Activated CD4-positive, alpha-beta T cell treated with anti-CD3 and anti-CD28 coated beads, Interleukin-2, amount 50 U/mL, for 16 hours (primary cell): Measurements from ENCODE around the gene SMCO3.
A peak's percentile ranks its signal among the peaks of the same experiment; 100 is the strongest.
"Not testable (repeated sequence)": the region's sequence is repeated elsewhere in the genome, so short reads cannot be mapped to it uniquely, and the experiment has no call there.

Experiments
- DNase-seq: peaks from one replicate; pipeline ENCODE4 v3.0.0-alpha.2; 2020

The SMCO3 gene

DNA sequence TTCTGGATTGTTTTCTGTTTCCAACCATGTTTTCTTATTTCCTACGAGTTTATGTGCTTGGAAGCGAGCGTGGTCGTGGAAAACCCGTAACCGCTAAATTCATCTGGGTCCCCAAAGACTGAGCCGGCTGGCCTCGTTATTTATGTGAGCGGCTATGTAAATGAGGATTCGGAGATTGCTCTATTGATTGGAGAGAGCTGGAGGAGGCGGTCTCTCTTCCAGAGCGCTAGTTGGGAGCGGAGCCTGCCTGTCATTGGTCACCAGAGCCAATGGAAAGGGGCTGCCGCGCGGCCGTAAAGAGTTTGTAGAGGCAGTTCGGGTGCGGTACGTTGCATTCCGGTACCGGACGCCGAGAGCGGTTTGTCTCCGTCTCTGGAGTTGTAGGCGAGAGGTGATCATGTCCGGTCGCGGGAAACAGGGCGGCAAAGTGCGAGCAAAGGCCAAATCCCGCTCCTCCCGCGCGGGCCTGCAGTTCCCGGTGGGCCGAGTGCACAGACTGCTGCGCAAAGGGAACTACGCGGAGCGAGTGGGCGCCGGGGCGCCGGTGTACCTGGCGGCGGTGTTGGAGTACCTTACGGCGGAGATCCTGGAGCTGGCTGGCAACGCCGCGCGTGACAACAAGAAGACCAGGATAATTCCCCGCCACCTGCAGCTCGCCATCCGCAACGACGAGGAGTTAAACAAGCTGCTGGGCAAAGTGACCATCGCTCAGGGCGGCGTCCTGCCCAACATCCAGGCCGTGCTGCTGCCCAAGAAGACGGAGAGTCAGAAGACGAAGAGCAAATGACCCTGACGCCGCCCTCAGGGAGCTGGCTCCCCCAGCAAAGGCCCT, 39.7 kb downstream of the SMCO3 start:
- peak; percentile 97 for DNase-seq

DNA sequence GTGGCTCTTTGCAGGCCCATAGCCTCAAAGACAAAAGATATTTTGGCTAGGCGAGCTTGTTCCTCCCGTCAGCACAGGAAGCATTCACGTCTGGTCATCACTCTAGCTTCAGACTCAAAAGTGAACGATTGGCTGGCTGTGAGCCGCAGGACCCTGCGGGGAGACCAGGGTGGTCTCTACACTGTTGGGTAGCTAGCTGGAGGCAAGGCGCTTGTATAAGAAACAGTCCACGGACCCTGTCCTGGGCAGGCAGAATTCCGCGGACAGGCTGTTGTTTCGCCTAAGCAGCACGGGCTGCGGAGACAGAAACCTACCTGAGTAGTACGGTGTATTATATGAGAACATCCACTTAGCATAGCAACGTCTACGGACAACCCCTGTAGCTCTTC, 40.3 kb downstream of the SMCO3 start:
- peak; percentile 11 for DNase-seq

DNA sequence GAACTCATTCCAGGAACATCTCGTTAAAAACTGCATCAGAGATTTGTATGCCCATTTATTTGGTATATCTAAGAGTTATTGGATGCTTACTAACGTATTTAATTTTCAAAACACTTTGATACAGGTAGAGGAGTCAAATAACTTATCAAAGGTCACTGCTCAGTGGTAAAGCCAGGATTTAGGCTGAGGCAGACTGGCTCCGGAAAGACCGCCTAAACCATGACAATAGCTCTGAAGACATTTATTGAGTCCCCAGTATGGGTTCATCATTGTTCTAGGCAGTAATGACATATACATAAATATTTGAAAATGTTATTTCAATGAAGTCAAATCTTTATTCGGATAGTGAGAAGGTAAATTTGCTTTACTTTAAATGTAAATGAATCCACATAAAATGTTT, 41.0 kb downstream of the SMCO3 start:
- DNase-seq = no peak

DNA sequence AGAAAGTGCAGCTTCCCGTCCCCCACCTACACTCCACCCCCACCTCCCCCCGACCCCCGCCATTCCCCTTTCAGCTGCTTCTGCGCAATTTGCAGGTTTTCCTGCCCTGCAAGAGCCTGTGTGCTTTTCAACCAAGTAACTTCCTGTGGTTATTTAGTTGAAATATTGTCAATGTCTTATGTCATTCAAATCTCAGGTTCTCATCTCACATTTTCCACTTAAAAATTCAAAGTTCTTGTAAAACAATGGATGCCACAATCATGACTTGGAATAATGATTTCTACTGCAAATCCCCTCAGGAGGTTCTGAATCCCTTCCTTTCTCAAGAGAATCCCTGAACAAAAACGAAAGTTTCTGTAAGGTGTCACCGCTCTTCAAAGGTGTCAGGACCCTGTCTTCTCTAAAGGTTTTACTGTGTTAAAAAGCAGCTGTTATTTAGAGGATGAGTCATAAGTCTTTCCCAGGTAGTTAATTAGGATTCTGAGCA, 42.3 kb downstream of the SMCO3 start:
- DNase-seq = peak; percentile 48

DNA sequence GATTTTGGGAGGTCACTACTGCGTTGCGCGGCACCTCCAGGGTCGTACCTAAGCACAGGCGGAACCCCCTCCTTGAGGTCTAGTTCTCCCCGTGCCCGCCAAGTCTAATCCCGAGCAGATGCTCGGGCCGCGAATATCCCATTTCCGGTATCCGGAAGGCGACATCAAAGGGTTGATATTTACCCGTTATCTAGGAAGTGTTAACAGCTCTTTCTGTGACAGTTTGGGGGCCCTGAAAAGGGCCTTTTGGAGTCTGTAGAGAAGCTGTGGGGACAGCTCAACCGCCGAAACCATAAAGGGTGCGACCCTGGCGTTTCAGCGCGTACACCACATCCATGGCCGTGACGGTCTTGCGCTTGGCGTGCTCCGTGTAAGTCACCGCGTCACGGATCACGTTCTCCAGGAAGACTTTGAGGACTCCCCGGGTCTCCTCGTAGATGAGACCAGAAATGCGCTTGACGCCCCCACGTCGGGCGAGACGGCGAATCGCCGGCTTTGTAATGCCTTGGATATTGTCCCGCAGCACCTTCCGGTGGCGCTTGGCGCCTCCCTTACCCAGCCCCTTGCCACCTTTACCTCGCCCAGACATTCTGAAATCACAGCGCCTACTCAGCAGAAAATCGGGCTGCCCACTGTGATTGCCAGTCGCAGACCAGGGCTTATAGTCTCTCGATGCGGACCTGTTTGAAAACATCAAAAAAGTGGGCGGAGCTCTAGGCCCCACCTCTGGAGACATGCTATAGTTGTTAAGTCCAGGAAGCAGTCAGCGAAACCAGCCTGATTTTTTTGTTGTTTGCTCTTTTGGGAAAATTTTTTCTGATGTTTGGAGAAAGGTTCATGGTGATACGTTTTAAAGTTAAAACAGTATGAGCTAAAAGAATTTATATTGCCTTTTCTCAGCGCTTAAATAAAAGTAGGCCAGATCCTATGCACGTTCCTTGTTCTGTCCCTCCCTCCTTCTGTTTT, 43.2 kb downstream of the SMCO3 start:
- peak; percentile 98 for DNase-seq

DNA sequence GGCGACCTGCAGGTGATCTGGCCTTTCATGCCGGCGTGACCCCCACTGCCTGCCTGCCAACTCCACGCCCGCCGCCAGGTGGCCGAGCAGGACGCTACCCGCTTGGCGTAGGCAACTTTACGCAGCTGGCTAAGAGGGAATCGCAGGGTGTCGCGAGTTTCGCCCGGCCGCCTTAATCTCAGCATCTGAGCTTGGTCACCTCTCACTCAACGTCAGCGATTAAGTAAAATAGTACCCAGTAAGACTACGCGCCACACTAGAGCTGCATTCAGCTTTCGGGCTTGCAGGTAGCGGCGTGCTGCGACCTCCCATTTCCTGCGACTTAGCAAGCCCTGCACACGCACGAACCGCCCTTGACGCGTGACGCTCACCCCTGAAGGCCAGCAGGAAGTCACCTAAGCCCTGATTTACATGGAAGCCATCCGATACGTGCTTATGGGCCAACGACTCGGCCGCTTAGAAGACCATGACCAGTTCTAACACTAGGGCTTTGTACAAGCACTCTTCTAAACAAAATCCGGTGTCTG, 44.0 kb downstream of the SMCO3 start:
- DNase-seq = peak; percentile 90

DNA sequence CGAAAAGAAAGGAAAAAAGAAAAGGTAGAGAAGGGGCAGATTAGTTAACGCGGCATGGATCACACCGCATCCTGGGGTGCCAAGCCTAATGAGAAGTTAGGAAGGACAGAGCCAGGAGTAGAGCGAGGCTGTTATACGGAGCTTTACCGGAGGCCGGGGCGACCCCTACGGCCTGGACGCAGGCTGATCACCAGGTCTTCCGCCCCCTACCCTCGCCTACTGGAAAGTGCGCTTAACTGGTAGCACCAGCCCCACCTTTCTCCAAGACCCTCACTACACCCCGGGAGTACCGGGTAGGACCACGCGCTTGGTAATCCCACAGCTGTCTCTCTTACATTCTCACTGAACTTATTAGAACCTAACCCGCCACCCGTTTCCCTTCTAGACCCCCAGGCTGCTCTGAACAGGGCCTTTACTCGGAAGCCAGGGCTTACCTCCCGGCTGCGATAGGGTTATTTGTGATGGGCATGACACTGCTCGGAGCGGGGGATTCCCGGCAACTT, 44.5 kb downstream of the SMCO3 start:
- DNase-seq = no peak

DNA sequence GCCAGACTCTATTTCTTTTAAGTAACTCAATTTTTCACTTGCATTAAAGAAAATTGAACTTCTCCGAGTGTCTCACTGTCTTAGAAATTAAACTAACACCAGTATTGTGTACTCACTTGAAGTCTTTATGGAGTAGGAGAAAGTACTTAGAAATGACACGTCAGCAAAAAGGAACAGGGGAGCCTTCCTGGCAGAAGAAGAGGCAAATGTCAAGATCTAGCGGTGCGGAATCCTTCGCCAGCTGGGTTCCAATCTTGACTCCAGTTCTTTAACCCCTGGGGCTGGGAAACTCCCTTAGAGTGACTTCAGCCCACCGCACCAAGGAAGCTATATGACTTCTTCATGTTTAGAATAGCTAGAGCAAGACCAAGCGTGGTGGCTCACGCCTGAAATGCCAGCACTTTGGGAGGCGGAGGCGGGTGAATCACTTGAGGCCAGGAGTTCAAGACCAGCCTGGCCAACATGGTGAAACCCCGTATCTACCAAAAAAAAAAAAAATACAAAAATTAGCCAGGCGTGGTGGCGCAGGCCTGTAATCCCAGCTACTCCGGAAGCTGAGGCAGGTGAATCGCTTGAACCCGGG, 45.1 kb downstream of the SMCO3 start:
- DNase-seq = peak; percentile 31

DNA sequence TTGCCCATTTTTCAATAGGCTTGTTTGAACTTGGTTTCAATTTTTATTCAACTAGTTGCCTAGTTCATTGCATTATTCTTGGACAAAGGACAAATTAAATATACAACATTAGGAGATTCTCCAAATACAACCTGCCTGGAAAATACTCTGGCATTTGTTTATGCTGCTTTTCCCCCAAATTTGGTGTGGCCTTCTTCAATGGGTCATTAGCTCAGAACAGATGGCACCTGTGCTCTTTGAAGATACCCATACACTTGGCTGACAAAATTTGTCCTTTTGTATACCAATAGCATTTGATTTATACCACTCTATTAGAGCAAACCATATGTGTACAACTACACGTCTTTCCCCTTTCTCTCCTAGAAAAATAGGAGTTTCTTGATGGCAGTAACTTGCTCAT, 46.4 kb downstream of the SMCO3 start:
- DNase-seq = no peak

DNA sequence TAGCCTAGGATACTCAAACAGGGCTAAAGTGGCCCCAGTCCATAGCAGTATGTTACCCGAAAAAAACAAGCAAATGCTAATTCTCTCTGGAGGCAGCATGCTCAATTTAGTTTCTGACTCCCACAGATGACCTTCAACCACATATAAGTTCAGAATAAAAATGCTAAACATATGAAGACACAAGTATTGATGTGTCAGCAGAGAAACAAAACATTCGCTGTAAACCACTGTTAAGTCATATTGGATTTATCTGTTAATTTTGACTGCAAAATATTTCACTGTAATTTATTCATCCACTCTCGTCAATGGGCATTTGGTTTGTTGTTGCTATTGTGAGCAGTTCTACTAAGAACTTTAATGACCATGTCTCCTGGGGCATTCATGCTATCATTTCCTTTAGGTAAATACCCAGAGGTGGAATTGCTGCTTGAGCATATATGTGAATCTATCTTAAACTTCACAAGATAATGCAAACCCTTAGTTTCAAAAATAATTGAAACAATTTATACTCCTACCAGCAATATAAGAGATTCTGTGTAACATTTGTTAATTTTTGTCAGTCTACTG, 47.2 kb downstream of the SMCO3 start:
- no peak for DNase-seq

DNA sequence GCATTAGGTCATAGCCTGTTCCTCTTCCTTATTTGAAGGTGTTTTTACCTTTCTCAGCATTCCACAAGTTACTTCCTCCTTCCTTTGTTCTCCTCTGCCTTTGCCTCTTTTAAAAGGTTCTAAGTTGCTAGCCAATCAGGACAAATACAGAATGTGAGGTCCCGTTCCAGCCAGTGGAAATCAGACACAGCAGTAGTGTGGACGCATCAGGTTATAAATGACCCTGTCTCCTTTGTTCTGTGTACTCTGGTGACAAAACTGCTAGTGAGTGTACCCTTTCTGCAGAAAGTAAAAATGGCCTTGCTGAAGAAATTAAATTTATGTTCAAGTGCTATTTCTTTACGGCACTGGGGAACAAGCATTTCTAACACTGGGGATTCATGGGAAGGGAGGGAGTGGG, 48.0 kb downstream of the SMCO3 start:
- not testable (repeated sequence) for DNase-seq

DNA sequence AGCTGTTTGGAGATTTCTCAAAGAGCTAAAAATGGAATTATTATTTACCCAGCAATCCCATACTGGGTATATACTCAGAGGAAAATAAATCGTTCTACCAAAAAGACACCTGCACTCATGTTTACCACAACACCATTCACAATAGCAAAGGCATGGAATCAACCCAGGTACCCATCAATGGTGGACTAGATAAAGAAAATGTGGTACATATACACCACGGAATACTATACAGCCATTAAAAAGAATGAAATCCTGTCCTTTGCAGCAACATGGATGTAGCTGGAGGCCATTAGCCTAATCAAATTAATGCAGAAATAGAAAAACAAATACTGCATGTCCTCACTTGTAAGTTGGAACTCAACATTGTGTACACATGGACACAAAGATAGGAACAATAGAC, 48.6 kb downstream of the SMCO3 start:
- DNase-seq = no peak

DNA sequence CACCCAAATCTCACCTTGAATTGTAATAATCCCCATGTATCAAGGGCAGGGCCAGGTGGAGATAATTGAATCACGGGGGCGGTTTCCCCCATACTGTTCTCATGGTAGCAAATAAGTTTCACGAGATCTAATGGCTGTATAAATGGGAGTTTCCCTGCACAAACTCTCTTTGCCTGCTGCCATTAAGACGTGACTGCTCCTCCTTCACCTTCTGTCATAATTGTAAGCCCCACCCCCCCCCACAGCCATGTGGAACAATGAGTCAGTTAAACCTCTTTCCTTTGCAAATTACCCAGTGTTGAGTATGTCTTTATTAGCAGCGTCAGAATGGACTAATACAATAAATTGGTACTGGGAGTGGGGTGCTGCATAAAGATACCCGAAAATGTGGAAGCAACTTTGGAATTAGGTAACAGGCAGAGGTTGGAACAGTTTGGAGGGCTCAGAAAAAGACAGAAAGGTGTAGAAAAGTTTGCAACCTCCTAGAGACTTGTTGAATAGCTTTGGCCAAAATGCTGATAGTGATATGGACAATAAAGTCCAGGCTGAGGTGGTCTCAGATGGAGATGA, 54.2 kb downstream of the SMCO3 start:
- DNase-seq = not testable (repeated sequence)

DNA sequence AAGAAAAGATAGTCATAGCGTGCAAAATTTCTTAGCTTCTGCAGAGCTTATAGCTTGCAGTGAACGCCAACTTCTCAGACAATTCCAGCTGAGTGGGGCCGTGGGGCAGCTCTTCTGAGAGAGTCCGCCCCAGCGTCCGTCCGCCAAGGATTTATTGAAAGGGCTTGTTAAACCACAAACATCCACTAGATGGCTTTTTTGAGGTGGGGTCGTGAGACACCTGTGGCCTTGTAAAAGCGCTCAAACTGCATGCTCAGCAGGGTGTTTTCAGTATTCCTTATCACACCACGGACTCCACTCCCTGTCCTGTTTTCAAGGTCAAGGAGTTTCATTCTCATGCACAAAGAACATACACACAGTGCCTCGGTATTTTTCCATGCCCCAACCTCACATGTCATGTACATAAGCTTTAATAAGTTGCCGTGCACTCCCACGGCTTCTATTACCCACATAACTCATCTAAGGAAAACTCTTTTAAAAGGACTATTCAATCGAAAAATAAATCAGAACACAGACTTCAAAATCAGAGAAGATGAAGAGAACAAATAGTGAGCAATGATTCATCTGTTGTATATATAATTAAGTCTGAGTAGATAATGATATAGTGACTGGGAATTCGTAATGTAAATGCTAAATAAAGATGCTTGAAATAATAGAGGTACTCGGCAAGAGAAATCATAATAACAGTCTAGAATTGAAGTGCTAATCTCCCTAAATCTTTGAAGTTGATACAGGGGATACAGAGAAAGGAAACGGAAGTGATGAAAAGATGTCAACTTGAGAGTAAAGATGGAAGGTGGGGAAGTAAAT, 57.4 kb downstream of the SMCO3 start:
- DNase-seq = no peak
